ENCODE data around the gene FANCC. TPM values are rescaled to one million over a fixed set of nuclear protein-coding genes. Genes with fewer than 3 reads are reported as not detected.
"Not testable (repeated sequence)": the region's sequence is repeated elsewhere in the genome, so short reads cannot be mapped to it uniquely, and the experiment has no call there.

Gene FANCC
- total RNA-seq, 2 experiments from 2014 or later, result 10.2 to 10.5 TPM

GRCh38 chr9:95239071-95239470 is 78.4 kb downstream of the FANCC start:
- Mint-ChIP-seq H3K27ac (no peak overlapping the region), H3K4me3 (no peak overlapping the region), H3K9me3 (no peaks in the 10 kb centered on the region), H3K36me3 (no peaks in the 10 kb centered on the region), H3K27me3 (no peaks in the 10 kb centered on the region), H3K4me1 (ENCODE audit: low read depth) (no peaks in the 10 kb centered on the region)
- ChIA-PET POLR2A (no interaction called here), CTCF (no interaction called here)
- intact Hi-C loops (cut with micrococcal nuclease), result no loop called here
- no peak for DNase-seq

GRCh38 chr9:95237336-95237735 is 80.2 kb downstream of the FANCC start:
- CTCF ChIA-PET, result no interaction called here
- POLR2A ChIA-PET, result no interaction called here

GRCh38 chr9:95230046-95230445 is 87.5 kb downstream of the FANCC start:
- H3K9me3 Mint-ChIP-seq, result peaks cover 2% of the 10 kb centered on the region
- intact Hi-C loops (cut with micrococcal nuclease), result no loop called here

More at GRCh38 chr9:95237336-95237735, 80.2 kb downstream of the FANCC start:
- no peaks in the 10 kb centered on the region for H3K36me3 Mint-ChIP-seq
- DNase-seq, result no peak
- H3K27ac Mint-ChIP-seq, result no peak overlapping the region
- H3K4me3 Mint-ChIP-seq, result no peak overlapping the region
- H3K4me1 Mint-ChIP-seq (ENCODE audit: low read depth), result no peaks in the 10 kb centered on the region
- intact Hi-C loops (cut with micrococcal nuclease), result no loop called here
- H3K27me3 Mint-ChIP-seq, result no peaks in the 10 kb centered on the region
- no peaks in the 10 kb centered on the region for H3K9me3 Mint-ChIP-seq

GRCh38 chr9:95229230-95229915 is 88.1 kb downstream of the FANCC start:
- POLR2A ChIA-PET, result no interaction called here
- H3K4me3 Mint-ChIP-seq, result no peak overlapping the region

More at GRCh38 chr9:95230046-95230445, 87.5 kb downstream of the FANCC start:
- DNase-seq, result no peak
- Mint-ChIP-seq H3K4me3 (no peak overlapping the region), H3K4me1 (ENCODE audit: low read depth) (no peaks in the 10 kb centered on the region), H3K27ac (no peak overlapping the region), H3K36me3 (peaks cover 4% of the 10 kb centered on the region), H3K27me3 (no peaks in the 10 kb centered on the region)
- ChIA-PET CTCF (interaction anchor here (0.9 kb wide), 1 partner anchor 107 kb away, joined by 3 read pairs; no protein-coding TSS in a partner anchor), POLR2A (no interaction called here)

GRCh38 chr9:95226921-95227320 is 90.6 kb downstream of the FANCC start:
- H3K27me3 Mint-ChIP-seq, result no peaks in the 10 kb centered on the region
- H3K36me3 Mint-ChIP-seq, result peaks cover 4% of the 10 kb centered on the region
- CTCF ChIA-PET, result interaction anchor here (0.6 kb wide), 1 partner anchor 637 kb away, joined by 3 read pairs; no protein-coding TSS in a partner anchor
- DNase-seq, result no peak
- H3K27ac Mint-ChIP-seq, result no peak overlapping the region
- H3K9me3 Mint-ChIP-seq, result peaks cover 2% of the 10 kb centered on the region
- H3K4me3 Mint-ChIP-seq, result no peak overlapping the region
- intact Hi-C loops (cut with micrococcal nuclease), result no loop called here
- POLR2A ChIA-PET, result no interaction called here
- H3K4me1 Mint-ChIP-seq (ENCODE audit: low read depth), result no peaks in the 10 kb centered on the region

More at GRCh38 chr9:95229230-95229915, 88.1 kb downstream of the FANCC start:
- intact Hi-C loops (cut with micrococcal nuclease), result no loop called here
- Mint-ChIP-seq H3K9me3 (peaks cover 2% of the 10 kb centered on the region), H3K27me3 (no peaks in the 10 kb centered on the region), H3K4me1 (ENCODE audit: low read depth) (no peaks in the 10 kb centered on the region), H3K36me3 (peaks cover 4% of the 10 kb centered on the region), H3K27ac (no peak overlapping the region)
- CTCF ChIA-PET, result no interaction called here
- no peak for DNase-seq

- no peak for DNase-seq
- H3K27me3 Mint-ChIP-seq, result no peaks in the 10 kb centered on the region
- no peaks in the 10 kb centered on the region for H3K4me1 Mint-ChIP-seq (ENCODE audit: low read depth)
- peaks cover 2% of the 10 kb centered on the region for H3K9me3 Mint-ChIP-seq
- intact Hi-C loops (cut with micrococcal nuclease), result no loop called here
- ChIA-PET CTCF (no interaction called here), POLR2A (no interaction called here)
- H3K4me3 Mint-ChIP-seq, result no peak overlapping the region
- H3K36me3 Mint-ChIP-seq, result peaks cover 6% of the 10 kb centered on the region
- H3K27ac Mint-ChIP-seq, result no peak overlapping the region
Observed at GRCh38 chr9:95225726-95226106, 91.8 kb downstream of the FANCC start.

- DNase-seq, result no peak
- no peak overlapping the region for H3K27ac Mint-ChIP-seq
- no peak overlapping the region for H3K4me3 Mint-ChIP-seq
- H3K27me3 Mint-ChIP-seq, result no peaks in the 10 kb centered on the region
- H3K4me1 Mint-ChIP-seq (ENCODE audit: low read depth), result no peaks in the 10 kb centered on the region
- intact Hi-C loops (cut with micrococcal nuclease), result no loop called here
- POLR2A ChIA-PET, result no interaction called here
- CTCF ChIA-PET, result no interaction called here
- H3K36me3 Mint-ChIP-seq, result peaks cover 3% of the 10 kb centered on the region
- H3K9me3 Mint-ChIP-seq, result no peaks in the 10 kb centered on the region
Observed at GRCh38 chr9:95225076-95225725, 92.3 kb downstream of the FANCC start.

- Mint-ChIP-seq H3K9me3 (no peaks in the 10 kb centered on the region), H3K4me1 (ENCODE audit: low read depth) (no peaks in the 10 kb centered on the region), H3K27ac (no peak overlapping the region), H3K36me3 (peaks cover 2% of the 10 kb centered on the region), H3K4me3 (no peak overlapping the region), H3K27me3 (no peaks in the 10 kb centered on the region)
- intact Hi-C loops (cut with micrococcal nuclease), result no loop called here
- no peak for DNase-seq
- ChIA-PET POLR2A (no interaction called here), CTCF (no interaction called here)
Observed at GRCh38 chr9:95224376-95225019, 93.0 kb downstream of the FANCC start.

GRCh38 chr9:95220352-95220751 is 97.2 kb downstream of the FANCC start:
- H3K9me3 Mint-ChIP-seq; H3K27me3 Mint-ChIP-seq; intact Hi-C loops (cut with micrococcal nuclease); H3K4me3 Mint-ChIP-seq; H3K36me3 Mint-ChIP-seq; H3K4me1 Mint-ChIP-seq (ENCODE audit: low read depth); DNase-seq; H3K27ac Mint-ChIP-seq; CTCF ChIA-PET; POLR2A ChIA-PET: not testable (repeated sequence)

GRCh38 chr9:95218773-95219172 is 98.7 kb downstream of the FANCC start:
- intact Hi-C loops (cut with micrococcal nuclease), result no loop called here
- POLR2A ChIA-PET, result no interaction called here
- CTCF ChIA-PET, result no interaction called here
- H3K36me3 Mint-ChIP-seq, result peaks cover 2% of the 10 kb centered on the region
- no peak for DNase-seq
- H3K9me3 Mint-ChIP-seq, result no peaks in the 10 kb centered on the region
- no peaks in the 10 kb centered on the region for H3K4me1 Mint-ChIP-seq (ENCODE audit: low read depth)
- no peaks in the 10 kb centered on the region for H3K27me3 Mint-ChIP-seq
- H3K4me3 Mint-ChIP-seq, result no peak overlapping the region
- H3K27ac Mint-ChIP-seq, result no peak overlapping the region

GRCh38 chr9:95217936-95218335 is 99.6 kb downstream of the FANCC start:
- Mint-ChIP-seq H3K9me3 (no peaks in the 10 kb centered on the region), H3K27me3 (no peaks in the 10 kb centered on the region), H3K4me3 (no peak overlapping the region), H3K4me1 (ENCODE audit: low read depth) (no peaks in the 10 kb centered on the region), H3K27ac (no peak overlapping the region), H3K36me3 (peaks cover 2% of the 10 kb centered on the region)
- POLR2A ChIA-PET, result no interaction called here
- intact Hi-C loops (cut with micrococcal nuclease), result no loop called here
- CTCF ChIA-PET, result no interaction called here
- no peak for DNase-seq

- Mint-ChIP-seq H3K27ac (no peak overlapping the region), H3K27me3 (no peaks in the 10 kb centered on the region), H3K9me3 (no peaks in the 10 kb centered on the region), H3K4me3 (no peak overlapping the region), H3K4me1 (ENCODE audit: low read depth) (no peaks in the 10 kb centered on the region), H3K36me3 (no peaks in the 10 kb centered on the region)
- intact Hi-C loops (cut with micrococcal nuclease), result no loop called here
- ChIA-PET POLR2A (no interaction called here), CTCF (no interaction called here)
- DNase-seq, result no peak
Observed at GRCh38 chr9:95215336-95215898, 102.1 kb downstream of the FANCC start.

All from activated CD4-positive, alpha-beta memory T cell treated with anti-CD3 and anti-CD28 coated beads for 36 hours (primary cell).